SKM-1 (cell line): ENCODE measurements around the gene SYNGR2.
"Not testable (repeated sequence)": the region's sequence is repeated elsewhere in the genome, so short reads cannot be mapped to it uniquely, and the experiment has no call there.

ENCODE experiments used
- DNase-seq: peaks from one replicate; lab custom pipeline; 2025; ENCODE audit not compliant: unreplicated experiment; lab: John Stamatoyannopoulos, UW

The SYNGR2 gene

GRCh38 chr17:78129351-78130089 is 38.9 kb upstream of the SYNGR2 start:
- DNase-seq, result no peak

GRCh38 chr17:78130090-78130436 is 38.3 kb upstream of the SYNGR2 start:
- no peak for DNase-seq

- DNase-seq, result peak; percentile 93
Measured at GRCh38 chr17:78130437-78131101, 37.8 kb upstream of the SYNGR2 start, which contains the start of gene TMC8. TMC8 (plus strand) TSS chr17:78130771; CDS start chr17:78131589, 818 bp downstream.

- DNase-seq, result no peak
Measured at GRCh38 chr17:78131172-78132083, 37.0 kb upstream of the SYNGR2 start.

- no peak for DNase-seq
Measured at GRCh38 chr17:78132084-78132676, 36.2 kb upstream of the SYNGR2 start.

GRCh38 chr17:78132767-78133178 is 35.6 kb upstream of the SYNGR2 start:
- DNase-seq, result no peak

- DNase-seq, result no peak
Measured at GRCh38 chr17:78133179-78133951, 35.0 kb upstream of the SYNGR2 start.

GRCh38 chr17:78133971-78134898 is 34.1 kb upstream of the SYNGR2 start:
- DNase-seq, result peak; percentile 30

- DNase-seq, result no peak
Measured at GRCh38 chr17:78134899-78135385, 33.4 kb upstream of the SYNGR2 start.

GRCh38 chr17:78135858-78136500 is 32.4 kb upstream of the SYNGR2 start:
- no peak for DNase-seq

- DNase-seq, result peak; percentile 68
Measured at GRCh38 chr17:78137392-78138203, 30.8 kb upstream of the SYNGR2 start.

- DNase-seq, result no peak
Measured at GRCh38 chr17:78138204-78139060, 29.9 kb upstream of the SYNGR2 start.

- DNase-seq, result not testable (repeated sequence)
Measured at GRCh38 chr17:78139861-78140168, 28.6 kb upstream of the SYNGR2 start.

- DNase-seq, result peak; percentile 88
Measured at GRCh38 chr17:78140169-78141051, 28.0 kb upstream of the SYNGR2 start.

GRCh38 chr17:78141437-78142118 is 26.8 kb upstream of the SYNGR2 start:
- no peak for DNase-seq
